ENCODE data around the gene NPAS3.

The NPAS3 gene

GRCh38 chr14:33062476-33062875 is 123.8 kb downstream of the NPAS3 start:
- DNase-seq (ENCODE audit: low spot score) (no peak), ATAC-seq (ENCODE audit: low read depth) (no peak)
- no peak overlapping the region for H3K4me3 ChIP-seq (ENCODE audit: severe bottlenecking)

DNA sequence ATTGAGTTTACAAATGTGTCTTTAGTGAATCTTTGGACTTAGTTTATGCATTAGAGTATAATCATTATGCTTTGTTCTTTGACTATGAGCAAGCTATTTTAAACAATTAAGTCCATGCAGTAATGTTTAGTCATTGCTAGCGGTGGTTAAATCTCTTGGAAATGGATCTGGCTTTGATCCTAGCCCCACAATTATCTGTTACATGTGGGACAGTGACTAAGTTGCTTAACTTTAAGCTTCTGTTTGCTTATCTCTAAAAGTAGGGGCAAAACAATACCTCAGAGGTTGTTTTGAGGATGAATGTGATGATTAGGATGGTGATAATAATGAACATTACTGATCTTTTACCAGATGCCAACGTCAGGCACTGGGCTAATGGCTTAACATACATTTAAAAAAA is 124.2 kb downstream of the NPAS3 start:
- no peak overlapping the region for H3K27ac ChIP-seq (ENCODE audit: poor library complexity, severe bottlenecking)
- TF ChIP-seq, protein P1, sequence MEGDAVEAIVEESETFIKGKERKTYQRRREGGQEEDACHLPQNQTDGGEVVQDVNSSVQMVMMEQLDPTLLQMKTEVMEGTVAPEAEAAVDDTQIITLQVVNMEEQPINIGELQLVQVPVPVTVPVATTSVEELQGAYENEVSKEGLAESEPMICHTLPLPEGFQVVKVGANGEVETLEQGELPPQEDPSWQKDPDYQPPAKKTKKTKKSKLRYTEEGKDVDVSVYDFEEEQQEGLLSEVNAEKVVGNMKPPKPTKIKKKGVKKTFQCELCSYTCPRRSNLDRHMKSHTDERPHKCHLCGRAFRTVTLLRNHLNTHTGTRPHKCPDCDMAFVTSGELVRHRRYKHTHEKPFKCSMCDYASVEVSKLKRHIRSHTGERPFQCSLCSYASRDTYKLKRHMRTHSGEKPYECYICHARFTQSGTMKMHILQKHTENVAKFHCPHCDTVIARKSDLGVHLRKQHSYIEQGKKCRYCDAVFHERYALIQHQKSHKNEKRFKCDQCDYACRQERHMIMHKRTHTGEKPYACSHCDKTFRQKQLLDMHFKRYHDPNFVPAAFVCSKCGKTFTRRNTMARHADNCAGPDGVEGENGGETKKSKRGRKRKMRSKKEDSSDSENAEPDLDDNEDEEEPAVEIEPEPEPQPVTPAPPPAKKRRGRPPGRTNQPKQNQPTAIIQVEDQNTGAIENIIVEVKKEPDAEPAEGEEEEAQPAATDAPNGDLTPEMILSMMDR (IDR thresholded peaks at IDR 0.05; ENCODE audit: poor library complexity, severe bottlenecking), result no peak
- no peak for DNase-seq (ENCODE audit: low spot score)
- H3K4me1 ChIP-seq (ENCODE audit: insufficient read depth, poor library complexity, severe bottlenecking), result no peaks in the 10 kb centered on the region
- H3K9me3 ChIP-seq (ENCODE audit: severe bottlenecking), result no peaks in the 10 kb centered on the region
- no peaks in the 10 kb centered on the region for H3K27me3 ChIP-seq (ENCODE audit: insufficient read depth, poor library complexity, severe bottlenecking)
- no peak; the same call in 2 of the 3 replicates for ATAC-seq (ENCODE audit: low read depth)
- no peaks in the 10 kb centered on the region for H3K36me3 ChIP-seq (ENCODE audit: low read depth)
- H3K4me3 ChIP-seq (ENCODE audit: severe bottlenecking), result no peak overlapping the region

More at GRCh38 chr14:33062476-33062875, 123.8 kb downstream of the NPAS3 start:
- H3K36me3 ChIP-seq (ENCODE audit: low read depth), result no peaks in the 10 kb centered on the region
- H3K27ac ChIP-seq (ENCODE audit: poor library complexity, severe bottlenecking), result no peak overlapping the region
- H3K4me1 ChIP-seq (ENCODE audit: insufficient read depth, poor library complexity, severe bottlenecking), result no peaks in the 10 kb centered on the region
- no peaks in the 10 kb centered on the region for H3K9me3 ChIP-seq (ENCODE audit: severe bottlenecking)
- TF ChIP-seq, protein P1 (IDR thresholded peaks at IDR 0.05; ENCODE audit: poor library complexity, severe bottlenecking), result no peak
- peaks cover 3% of the 10 kb centered on the region for H3K27me3 ChIP-seq (ENCODE audit: insufficient read depth, poor library complexity, severe bottlenecking)

DNA sequence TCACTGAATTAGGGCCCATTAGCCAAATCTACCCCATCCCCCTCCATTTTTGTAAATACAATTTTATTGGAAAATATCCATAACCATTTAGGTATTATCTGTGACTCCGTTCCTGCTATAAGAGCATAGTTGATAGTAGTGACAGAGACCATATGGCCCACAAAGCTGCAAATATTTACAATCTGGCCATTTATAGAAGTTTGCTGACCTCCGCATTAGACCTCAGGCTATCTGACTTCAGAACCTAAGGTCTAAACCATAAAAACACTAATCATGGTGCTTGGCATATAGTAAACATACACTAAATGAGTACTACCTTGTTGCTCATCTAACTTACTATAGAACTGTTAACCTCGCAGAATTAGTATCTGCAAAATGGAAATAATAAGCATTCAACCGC is 124.8 kb downstream of the NPAS3 start:
- TF ChIP-seq, protein P1 (IDR thresholded peaks at IDR 0.05; ENCODE audit: poor library complexity, severe bottlenecking), result no peak
- H3K27me3 ChIP-seq (ENCODE audit: insufficient read depth, poor library complexity, severe bottlenecking), result no peaks in the 10 kb centered on the region
- DNase-seq (ENCODE audit: low spot score), result no peak
- H3K36me3 ChIP-seq (ENCODE audit: low read depth), result no peaks in the 10 kb centered on the region
- H3K27ac ChIP-seq (ENCODE audit: poor library complexity, severe bottlenecking), result no peak overlapping the region
- no peaks in the 10 kb centered on the region for H3K9me3 ChIP-seq (ENCODE audit: severe bottlenecking)
- ATAC-seq (ENCODE audit: low read depth), result no peak
- no peaks in the 10 kb centered on the region for H3K4me1 ChIP-seq (ENCODE audit: insufficient read depth, poor library complexity, severe bottlenecking)
- no peak overlapping the region for H3K4me3 ChIP-seq (ENCODE audit: severe bottlenecking)

DNA sequence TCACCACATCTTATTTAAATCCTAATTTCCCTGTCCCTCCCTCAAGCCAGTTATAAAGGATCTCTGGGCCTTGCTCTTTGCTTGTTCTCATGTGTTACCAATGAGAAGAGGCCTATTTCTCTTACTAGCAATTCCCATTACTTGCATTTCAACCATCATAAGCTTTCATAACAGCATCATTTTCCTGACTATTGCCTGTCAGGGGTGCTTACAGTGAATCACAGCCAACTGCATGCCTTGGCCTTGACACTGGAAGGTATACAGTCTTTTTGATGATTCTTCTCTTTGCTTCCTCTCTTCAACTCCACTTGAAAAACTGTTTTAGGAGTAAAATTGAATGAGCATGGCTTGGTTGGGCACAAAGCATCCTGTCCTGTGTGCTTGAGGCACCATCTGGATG is 127.0 kb downstream of the NPAS3 start:
- no peaks in the 10 kb centered on the region for H3K4me1 ChIP-seq (ENCODE audit: insufficient read depth, poor library complexity, severe bottlenecking)
- TF ChIP-seq, protein P1 (IDR thresholded peaks at IDR 0.05; ENCODE audit: poor library complexity, severe bottlenecking), result no peak
- H3K9me3 ChIP-seq (ENCODE audit: severe bottlenecking), result no peaks in the 10 kb centered on the region
- H3K27ac ChIP-seq (ENCODE audit: poor library complexity, severe bottlenecking), result no peak overlapping the region
- DNase-seq (ENCODE audit: low spot score), result no peak
- ATAC-seq (ENCODE audit: low read depth), result no peak
- no peaks in the 10 kb centered on the region for H3K27me3 ChIP-seq (ENCODE audit: insufficient read depth, poor library complexity, severe bottlenecking)
- H3K4me3 ChIP-seq (ENCODE audit: severe bottlenecking), result no peak overlapping the region
- no peaks in the 10 kb centered on the region for H3K36me3 ChIP-seq (ENCODE audit: low read depth)

DNA sequence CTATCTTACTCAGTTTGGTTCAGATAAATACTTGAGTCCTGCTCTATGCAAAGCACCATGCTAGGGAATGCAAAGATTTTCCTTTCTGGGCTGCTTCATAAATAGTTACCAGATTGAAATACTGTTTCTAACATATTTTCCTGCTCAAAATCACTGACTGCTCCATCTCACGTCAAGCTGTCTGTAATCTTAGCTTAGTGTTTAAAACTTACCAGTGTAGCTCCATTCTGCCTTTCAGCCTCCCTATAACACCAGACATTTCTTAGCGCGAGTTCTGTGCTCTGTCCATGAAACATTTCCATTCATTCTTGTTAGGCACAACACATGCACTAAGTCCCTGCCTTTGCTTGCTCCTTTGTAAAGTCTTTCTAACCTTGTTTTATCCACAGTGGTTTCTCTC is 129.4 kb downstream of the NPAS3 start:
- H3K27ac ChIP-seq (ENCODE audit: poor library complexity, severe bottlenecking), result no peak overlapping the region
- DNase-seq (ENCODE audit: low spot score) (no peak), ATAC-seq (ENCODE audit: low read depth) (no peak)
- no peaks in the 10 kb centered on the region for H3K4me1 ChIP-seq (ENCODE audit: insufficient read depth, poor library complexity, severe bottlenecking)
- no peaks in the 10 kb centered on the region for H3K36me3 ChIP-seq (ENCODE audit: low read depth)
- no peaks in the 10 kb centered on the region for H3K27me3 ChIP-seq (ENCODE audit: insufficient read depth, poor library complexity, severe bottlenecking)
- no peaks in the 10 kb centered on the region for H3K9me3 ChIP-seq (ENCODE audit: severe bottlenecking)
- H3K4me3 ChIP-seq (ENCODE audit: severe bottlenecking), result no peak overlapping the region
- TF ChIP-seq, protein P1 (IDR thresholded peaks at IDR 0.05; ENCODE audit: poor library complexity, severe bottlenecking), result no peak
